ENCODE data around the gene LAPTM5.

The LAPTM5 gene

DNA sequence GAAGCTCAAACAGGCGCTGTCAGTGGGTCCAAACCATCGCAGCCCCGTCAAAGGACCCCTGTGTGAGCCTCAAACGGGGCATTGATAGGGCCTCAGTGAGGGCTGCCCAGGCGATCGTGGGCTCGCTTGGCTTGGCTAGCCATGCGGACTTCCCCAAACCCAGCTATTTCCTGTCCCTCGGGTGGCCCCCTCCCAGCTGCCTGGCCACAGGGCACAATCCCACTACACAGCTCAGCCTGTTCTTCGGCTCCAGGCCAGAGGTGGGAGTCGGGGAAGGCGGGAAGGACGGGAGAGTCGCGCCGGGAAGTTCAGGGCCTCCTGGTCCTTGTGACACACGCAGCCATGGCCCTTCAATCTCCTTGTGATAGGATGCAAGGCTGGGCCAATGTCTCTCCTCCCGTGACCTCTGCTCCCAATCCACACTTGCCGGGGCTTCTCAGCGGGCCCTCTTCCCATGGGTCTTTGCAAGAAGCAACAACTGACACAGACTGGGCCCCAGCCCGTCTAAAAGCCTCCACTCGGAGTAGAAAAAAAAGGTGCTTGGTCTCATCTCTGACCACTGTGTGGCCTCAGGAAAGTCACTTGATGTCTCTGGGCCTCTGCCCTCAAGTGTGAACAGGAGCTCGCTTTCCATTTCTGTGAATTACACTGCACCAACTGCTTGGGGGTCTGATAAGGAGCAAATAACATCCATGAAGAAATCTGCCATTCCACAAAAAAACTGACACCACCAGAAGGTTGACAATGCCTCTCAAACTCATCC lies 27.0 kb downstream of the LAPTM5 start:
- no peak for TF ChIP-seq CTCF (IDR thresholded peaks at IDR 0.05; ENCODE audit: insufficient read depth, missing control alignments)
- FAIRE-seq (no peak), DNase-seq (ENCODE audit: insufficient read length, low spot score) (no peak)

DNA sequence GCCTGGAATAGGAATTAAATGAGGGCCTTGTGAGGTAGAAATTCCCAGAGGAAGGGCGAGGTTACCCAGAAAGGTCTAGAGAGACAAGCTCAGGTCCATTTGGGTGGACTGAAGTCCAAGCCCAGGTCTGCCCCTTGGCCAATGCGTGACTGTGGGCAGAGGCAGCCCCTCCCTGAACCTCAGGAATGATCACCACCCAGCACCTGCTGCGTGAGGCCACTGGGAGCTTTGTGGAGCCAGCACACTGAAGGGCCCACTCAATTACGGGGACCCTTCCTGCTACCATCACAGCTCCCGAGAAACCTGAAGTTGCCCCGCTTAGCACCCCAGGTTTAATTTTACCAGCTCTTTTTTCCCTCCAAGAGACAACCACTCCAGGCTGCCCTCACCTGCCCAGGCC lies 27.7 kb downstream of the LAPTM5 start:
- DNase-seq (ENCODE audit: insufficient read length, low spot score) (no peak), FAIRE-seq (no peak)
- TF ChIP-seq CTCF (IDR thresholded peaks at IDR 0.05; ENCODE audit: insufficient read depth, missing control alignments): no peak

DNA sequence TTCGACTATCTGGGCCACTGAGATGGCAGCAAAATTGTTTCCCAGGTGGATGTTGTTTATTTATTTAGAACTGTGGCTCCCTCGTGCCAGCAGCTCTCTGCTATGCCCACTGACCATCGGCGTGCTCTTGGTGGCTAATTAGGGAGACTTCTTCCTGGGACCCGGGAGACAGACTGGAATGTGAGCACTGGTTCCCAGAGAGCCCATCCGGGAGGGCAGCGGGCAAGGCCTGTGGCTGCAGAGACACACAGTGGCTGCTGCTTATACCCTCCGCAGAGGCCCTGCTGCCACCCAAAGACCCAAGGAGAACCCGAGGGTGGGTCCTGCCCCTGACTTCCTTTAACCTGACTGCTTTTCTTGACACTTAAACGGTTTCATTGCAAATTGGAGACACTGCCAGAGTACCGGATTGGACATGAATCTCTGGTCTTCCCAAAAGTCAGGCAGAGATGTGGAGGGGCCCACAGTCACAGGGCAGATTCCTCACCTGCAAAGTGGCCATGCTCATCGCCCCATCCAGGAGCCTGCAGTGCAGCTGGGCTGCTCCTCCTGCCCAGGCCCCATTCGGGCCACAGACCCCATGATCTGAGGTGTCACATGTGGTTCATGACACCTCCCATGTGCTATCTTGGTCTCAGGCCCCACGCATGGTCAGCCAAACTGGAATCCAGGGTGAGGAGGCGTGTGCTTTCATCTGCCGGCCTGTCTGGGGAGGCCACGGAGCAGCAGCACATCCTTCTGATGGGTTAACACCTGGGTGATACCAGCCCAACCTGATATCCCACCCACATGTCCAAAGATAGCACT lies 28.5 kb downstream of the LAPTM5 start:
- TF ChIP-seq CTCF (IDR thresholded peaks at IDR 0.05; ENCODE audit: insufficient read depth, missing control alignments): no peak
- FAIRE-seq: no peak

DNA sequence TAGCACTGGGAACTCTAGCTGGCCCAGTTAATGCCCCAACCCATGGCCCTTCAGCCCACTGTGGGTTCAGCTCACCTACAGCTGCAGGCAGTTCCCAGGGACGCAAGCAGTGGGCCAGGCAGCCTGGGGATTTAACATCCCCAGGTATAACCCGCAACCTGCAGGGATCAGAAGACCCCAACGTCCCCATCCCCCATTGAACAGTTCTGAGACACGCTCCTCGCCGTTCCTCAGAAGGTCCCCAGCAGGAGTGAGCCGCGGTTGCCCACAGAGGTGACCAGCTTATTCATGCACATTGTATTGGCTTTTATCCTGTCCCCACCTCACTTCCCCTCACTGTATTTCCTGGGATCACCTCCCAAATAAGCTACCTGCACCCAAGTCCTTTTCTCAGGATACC lies 29.2 kb downstream of the LAPTM5 start:
- no peak for TF ChIP-seq CTCF (IDR thresholded peaks at IDR 0.05; ENCODE audit: insufficient read depth, missing control alignments)
- FAIRE-seq: no peak
- no peak for DNase-seq (ENCODE audit: insufficient read length, low spot score)

More for the DNA sequence above, 28.5 kb downstream of the LAPTM5 start:
- no peak for DNase-seq (ENCODE audit: insufficient read length, low spot score)

DNA sequence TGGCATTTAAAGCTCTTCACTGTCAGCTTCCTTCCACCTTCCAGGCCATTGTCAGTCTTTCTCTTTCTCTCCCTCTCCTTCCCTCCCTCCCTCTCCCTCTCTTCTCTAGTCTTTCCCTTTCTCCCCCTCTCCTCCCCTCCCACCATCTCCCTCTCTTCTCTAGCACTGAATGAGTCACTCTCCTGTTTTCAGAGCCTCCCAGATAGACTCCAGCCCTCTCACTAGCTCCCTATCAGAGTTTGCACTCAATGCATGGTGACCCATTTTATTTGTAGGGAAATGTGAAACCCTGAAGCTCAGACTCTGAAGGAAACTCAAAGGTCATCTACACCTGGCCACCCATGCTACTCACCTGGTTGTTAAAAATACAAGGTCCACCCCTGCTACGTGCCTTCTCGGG lies 29.8 kb downstream of the LAPTM5 start:
- DNase-seq (ENCODE audit: insufficient read length, low spot score) (no peak), FAIRE-seq (no peak)
- no peak for TF ChIP-seq CTCF (IDR thresholded peaks at IDR 0.05; ENCODE audit: insufficient read depth, missing control alignments)

GRCh38 chr1:30726773-30727684 lies 30.5 kb downstream of the LAPTM5 start:
- no peak for FAIRE-seq
- no peak for TF ChIP-seq CTCF (IDR thresholded peaks at IDR 0.05; ENCODE audit: insufficient read depth, missing control alignments)
- DNase-seq (ENCODE audit: insufficient read length, low spot score): no peak

Measured in D721Med (cell line).